Stomach (tissue), 4 donors: ENCODE results near the gene MTNR1B.

Experiments
- CTCF ChIP-seq, 7 experiments: fragments of 450-650 bp in 4 of 7; fragments of 200-600 bp in 3 of 7; sonication (generic) in 3 of 7; IDR thresholded peaks; one replicate each; pipeline ENCODE4 v1.5.1; 2016 to 2019; ENCODE audit warnings: antibody characterized with exemption in 7 of 7, control low read depth in 2 of 7, mild to moderate bottlenecking in 1 of 7
- POLR2AphosphoS5 ChIP-seq, 3 donors: sonication (generic); formaldehyde crosslinking; IDR thresholded peaks; one replicate each; pipeline ENCODE4 v1.6.1; 2016; ENCODE audit warnings: antibody characterized with exemption in 3 of 3

GRCh38 chr11:92941676-92942571, 27.5 kb upstream of the MTNR1B start:
- TF ChIP-seq POLR2AphosphoS5 (IDR thresholded peaks at IDR 0.05), result no peak
- TF ChIP-seq CTCF (IDR thresholded peaks at IDR 0.05), result peak in 5 of 7 experiments; percentile 32 to 75 (median 64)
